Retinal pigment epithelial cell (primary cell): Measurements from ENCODE around the gene ZNF526.

Experiments
- DNase-seq: peaks from one replicate; pipeline ENCODE4 v3.0.0-alpha.2; 2010; ENCODE audit warnings: low read depth
- H3K4me3 ChIP-seq: 2 replicates; pipeline ENCODE4 v1.5.1; 2011; ENCODE audit warnings: mild to moderate bottlenecking, low read length, control low read depth, moderate library complexity
- CTCF ChIP-seq: conservative IDR thresholded peaks from 2 replicates; pipeline ENCODE4 v1.5.1; 2011; ENCODE audit warnings: low read depth, low read length, control low read depth, inconsistent platforms

The ZNF526 gene

GRCh38 chr19:42248270-42249148 is 28.4 kb downstream of the ZNF526 start:
- H3K4me3 ChIP-seq: no peak overlapping the region
- TF ChIP-seq CTCF: no peak
- DNase-seq: no peak

- H3K4me3 ChIP-seq: no peak overlapping the region
- TF ChIP-seq CTCF: no peak
- DNase-seq: no peak
Measured at GRCh38 chr19:42249149-42249750, 29.1 kb downstream of the ZNF526 start.

GRCh38 chr19:42249769-42250168 is 29.7 kb downstream of the ZNF526 start:
- no peak overlapping the region for H3K4me3 ChIP-seq
- no peak for DNase-seq
- TF ChIP-seq CTCF: no peak

- TF ChIP-seq CTCF: no peak
- DNase-seq: no peak
- peak overlapping the region; percentile 85 for H3K4me3 ChIP-seq
Measured at GRCh38 chr19:42250183-42250665, 30.1 kb downstream of the ZNF526 start.

- DNase-seq: no peak
- no peak for TF ChIP-seq CTCF
- peak overlapping the region; percentile 85 for H3K4me3 ChIP-seq
Measured at GRCh38 chr19:42250666-42251531, 30.8 kb downstream of the ZNF526 start.

GRCh38 chr19:42251572-42252358 is 31.7 kb downstream of the ZNF526 start:
- peak overlapping the region; percentile 85 for H3K4me3 ChIP-seq
- DNase-seq: no peak
- no peak for TF ChIP-seq CTCF
